ENCODE measurements around the gene ZNFX1.
"Not testable (repeated sequence)": the region's sequence is repeated elsewhere in the genome, so short reads cannot be mapped to it uniquely, and the experiment has no call there.

ZNFX1 gene

DNA sequence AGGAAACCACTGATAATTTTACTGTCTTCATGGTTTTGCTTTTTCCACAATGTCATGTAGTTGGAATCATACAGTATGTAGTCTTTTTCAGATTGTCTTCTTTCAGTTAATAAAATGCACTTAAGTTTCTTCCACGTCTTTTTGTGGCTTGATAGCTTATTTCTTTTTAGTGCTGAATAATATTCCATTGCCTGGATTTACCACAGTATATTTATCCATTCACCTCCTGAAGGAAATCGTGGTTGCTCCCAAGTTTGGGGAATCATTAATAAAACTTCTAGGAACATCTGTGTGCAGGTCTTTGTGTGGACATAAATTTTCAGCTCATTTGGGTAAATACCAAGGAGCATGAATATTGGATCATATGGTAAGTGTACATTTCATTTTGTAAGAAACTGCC, 38.8 kb upstream of the ZNFX1 start:
- no peak overlapping the region for H3K18ac ChIP-seq (ENCODE audit: low read length)
- no peak overlapping the region for H4K8ac ChIP-seq (ENCODE audit: low read depth, low read length)
- H3K27me3 ChIP-seq (ENCODE audit: insufficient read depth, low read length), result peaks cover 28% of the 10 kb centered on the region
- no peak overlapping the region for H4K91ac ChIP-seq (ENCODE audit: low read depth, low read length)
- H3K4me3 ChIP-seq (ENCODE audit: low read depth, low read length), result no peak overlapping the region
- H3K4me1 ChIP-seq (ENCODE audit: control insufficient read depth in 1 of 2, insufficient read depth in 2 of 2, low read length in 2 of 2), result peaks cover 4 to 7% of the 10 kb centered on the region in 2 experiments
- no peak overlapping the region for H2AFZ ChIP-seq (ENCODE audit: insufficient read depth, low read length, poor library complexity)
- H3K4me2 ChIP-seq (ENCODE audit: low read length), result no peak overlapping the region
- H3K14ac ChIP-seq (ENCODE audit: low read length), result no peak overlapping the region
- H3K4ac ChIP-seq (ENCODE audit: low read depth, low read length), result no peak overlapping the region
- H2AK5ac ChIP-seq (ENCODE audit: low read length), result no peak overlapping the region
- no peaks in the 10 kb centered on the region for H3K9me3 ChIP-seq (ENCODE audit: insufficient read depth, low read depth, low read length)
- H2BK120ac ChIP-seq (ENCODE audit: insufficient read depth, low read length, poor library complexity), result no peak overlapping the region
- H3K23ac ChIP-seq (ENCODE audit: low read length), result no peak overlapping the region
- no peaks in the 10 kb centered on the region for H3K79me1 ChIP-seq (ENCODE audit: low read length)
- DNase-seq, result no peak
- H2BK5ac ChIP-seq (ENCODE audit: low read depth, low read length, poor library complexity), result no peak overlapping the region
- no peak overlapping the region for H3K27ac ChIP-seq (ENCODE audit: low read depth, low read length)
- no peaks in the 10 kb centered on the region for H3K36me3 ChIP-seq (ENCODE audit: control insufficient read depth in 1 of 2, insufficient read depth in 2 of 2, low read length in 2 of 2)
- no peak overlapping the region for H3K9ac ChIP-seq (ENCODE audit: low read length)
- no CpG with 5 or more reads among the region's 2 CpGs for whole genome bisulfite sequencing (ENCODE audit: extremely low coverage, insufficient coverage, insufficient read length)
- no peak overlapping the region for H2BK12ac ChIP-seq (ENCODE audit: low read length)
- H3K79me2 ChIP-seq (ENCODE audit: control insufficient read depth, insufficient read depth, low read length, poor library complexity), result no peaks in the 10 kb centered on the region
- H4K12ac ChIP-seq (ENCODE audit: low read depth, low read length), result no peak overlapping the region

DNA sequence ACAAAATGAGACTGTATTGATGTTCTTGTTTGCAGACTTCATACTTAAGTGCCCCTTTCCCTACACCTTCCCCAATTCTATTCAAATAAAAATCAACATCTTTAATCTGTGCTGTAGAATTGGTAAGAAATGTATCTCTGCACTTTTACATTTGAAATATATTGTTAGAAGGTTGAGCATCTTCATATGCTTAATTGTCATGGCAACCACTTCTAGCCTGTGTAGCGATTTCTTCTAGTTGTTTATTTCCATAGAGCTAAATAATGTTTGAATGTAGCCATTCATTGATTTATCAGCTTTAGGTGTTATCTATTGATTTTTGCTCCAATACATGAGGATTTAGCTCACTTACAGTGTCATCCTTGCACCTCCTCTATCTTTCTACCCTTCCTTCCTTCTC, 37.7 kb upstream of the ZNFX1 start:
- Histone ChIP-seq H3K9ac (ENCODE audit: low read length) (no peak overlapping the region), H3K4ac (ENCODE audit: low read depth, low read length) (no peak overlapping the region), H2BK5ac (ENCODE audit: low read depth, low read length, poor library complexity) (no peak overlapping the region), H4K8ac (ENCODE audit: low read depth, low read length) (no peak overlapping the region), H3K4me3 (ENCODE audit: low read depth, low read length) (no peak overlapping the region), H3K23ac (ENCODE audit: low read length) (no peak overlapping the region), H2AK5ac (ENCODE audit: low read length) (no peak overlapping the region), H4K91ac (ENCODE audit: low read depth, low read length) (no peak overlapping the region), H3K9me3 (ENCODE audit: insufficient read depth, low read depth, low read length) (peaks cover under 1% of the 10 kb centered on the region), H3K27ac (ENCODE audit: low read depth, low read length) (no peak overlapping the region), H3K4me2 (ENCODE audit: low read length) (no peak overlapping the region), H3K18ac (ENCODE audit: low read length) (no peak overlapping the region), H2BK12ac (ENCODE audit: low read length) (no peak overlapping the region), H2AFZ (ENCODE audit: insufficient read depth, low read length, poor library complexity) (no peak overlapping the region), H3K27me3 (ENCODE audit: insufficient read depth, low read length) (peaks cover 28% of the 10 kb centered on the region), H3K79me1 (ENCODE audit: low read length) (no peaks in the 10 kb centered on the region), H4K12ac (ENCODE audit: low read depth, low read length) (no peak overlapping the region), H2BK120ac (ENCODE audit: insufficient read depth, low read length, poor library complexity) (no peak overlapping the region), H3K14ac (ENCODE audit: low read length) (no peak overlapping the region), H3K4me1 (ENCODE audit: control insufficient read depth in 1 of 2, insufficient read depth in 2 of 2, low read length in 2 of 2) (peaks cover 4 to 7% of the 10 kb centered on the region in 2 experiments), H3K79me2 (ENCODE audit: control insufficient read depth, insufficient read depth, low read length, poor library complexity) (no peaks in the 10 kb centered on the region), H3K36me3 (ENCODE audit: control insufficient read depth in 1 of 2, insufficient read depth in 2 of 2, low read length in 2 of 2) (no peaks in the 10 kb centered on the region)
- no CpG with 5 or more reads among the region's 1 CpG for WGBS (ENCODE audit: extremely low coverage, insufficient coverage, insufficient read length)
- DNase-seq, result no peak

DNA sequence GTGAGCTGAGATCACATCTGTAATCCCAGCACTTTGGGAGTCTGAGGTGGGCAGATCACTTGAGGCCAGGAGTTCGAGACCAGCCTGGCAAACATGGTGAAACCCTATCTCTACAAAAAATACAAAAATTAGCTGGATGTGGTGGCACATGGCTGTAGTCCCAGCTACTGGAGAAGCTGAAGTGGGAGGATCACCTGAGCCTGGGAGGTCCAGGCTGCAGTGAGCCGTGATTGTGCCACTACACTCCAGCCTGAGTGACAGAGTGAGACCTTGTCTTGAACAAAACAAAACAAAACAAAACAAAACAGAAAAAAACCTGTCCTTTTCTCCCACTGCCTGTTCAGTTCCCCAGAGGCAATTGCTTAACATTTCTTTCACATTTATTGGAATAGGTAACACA, 36.2 kb upstream of the ZNFX1 start:
- not testable (repeated sequence) for H4K12ac ChIP-seq (ENCODE audit: low read depth, low read length); H4K8ac ChIP-seq (ENCODE audit: low read depth, low read length); H3K36me3 ChIP-seq (ENCODE audit: control insufficient read depth in 1 of 2, insufficient read depth in 2 of 2, low read length in 2 of 2); H3K4me2 ChIP-seq (ENCODE audit: low read length); H3K14ac ChIP-seq (ENCODE audit: low read length); H2BK5ac ChIP-seq (ENCODE audit: low read depth, low read length, poor library complexity); H3K79me1 ChIP-seq (ENCODE audit: low read length); H3K4ac ChIP-seq (ENCODE audit: low read depth, low read length); H4K91ac ChIP-seq (ENCODE audit: low read depth, low read length); H3K4me3 ChIP-seq (ENCODE audit: low read depth, low read length); H3K4me1 ChIP-seq (ENCODE audit: control insufficient read depth in 1 of 2, insufficient read depth in 2 of 2, low read length in 2 of 2); H2AFZ ChIP-seq (ENCODE audit: insufficient read depth, low read length, poor library complexity); H2BK12ac ChIP-seq (ENCODE audit: low read length); H2AK5ac ChIP-seq (ENCODE audit: low read length); DNase-seq; H3K23ac ChIP-seq (ENCODE audit: low read length); H3K9ac ChIP-seq (ENCODE audit: low read length); H3K27ac ChIP-seq (ENCODE audit: low read depth, low read length); H3K79me2 ChIP-seq (ENCODE audit: control insufficient read depth, insufficient read depth, low read length, poor library complexity); H3K18ac ChIP-seq (ENCODE audit: low read length); H3K9me3 ChIP-seq (ENCODE audit: insufficient read depth, low read depth, low read length); H2BK120ac ChIP-seq (ENCODE audit: insufficient read depth, low read length, poor library complexity)
- WGBS (ENCODE audit: extremely low coverage, insufficient coverage, insufficient read length), result no CpG with 5 or more reads among the region's 2 CpGs
- peaks cover 20% of the 10 kb centered on the region for H3K27me3 ChIP-seq (ENCODE audit: insufficient read depth, low read length)

DNA sequence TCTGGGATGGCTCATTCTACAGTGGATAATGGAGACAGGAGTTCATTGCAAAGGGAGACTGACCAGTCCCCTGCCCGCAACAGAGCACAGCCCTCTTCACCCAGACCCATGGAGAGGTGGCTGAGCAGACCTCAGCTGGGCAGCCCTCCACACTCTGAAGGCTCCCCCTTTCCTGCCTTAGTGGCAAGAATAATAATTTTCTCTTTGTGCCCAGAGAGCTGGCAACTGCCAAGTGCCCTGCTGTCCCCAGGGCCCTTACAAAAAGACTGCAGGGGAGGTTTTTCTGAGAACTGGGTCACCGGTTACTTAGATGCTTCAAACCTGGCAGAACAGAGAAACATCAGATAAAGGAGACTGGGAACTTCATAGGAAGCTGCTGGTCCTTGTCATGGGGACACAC, 35.4 kb upstream of the ZNFX1 start:
- H4K91ac ChIP-seq (ENCODE audit: low read depth, low read length), result no peak overlapping the region
- no peak overlapping the region for H3K27ac ChIP-seq (ENCODE audit: low read depth, low read length)
- no peak overlapping the region for H3K4me2 ChIP-seq (ENCODE audit: low read length)
- no peak for DNase-seq
- no peak overlapping the region for H3K23ac ChIP-seq (ENCODE audit: low read length)
- no peak overlapping the region for H4K12ac ChIP-seq (ENCODE audit: low read depth, low read length)
- no peaks in the 10 kb centered on the region for H3K79me2 ChIP-seq (ENCODE audit: control insufficient read depth, insufficient read depth, low read length, poor library complexity)
- H3K9ac ChIP-seq (ENCODE audit: low read length), result no peak overlapping the region
- no peak overlapping the region for H2BK120ac ChIP-seq (ENCODE audit: insufficient read depth, low read length, poor library complexity)
- H4K8ac ChIP-seq (ENCODE audit: low read depth, low read length), result no peak overlapping the region
- no peak overlapping the region for H2BK5ac ChIP-seq (ENCODE audit: low read depth, low read length, poor library complexity)
- no peak overlapping the region for H2BK12ac ChIP-seq (ENCODE audit: low read length)
- H2AFZ ChIP-seq (ENCODE audit: insufficient read depth, low read length, poor library complexity), result no peak overlapping the region
- H3K9me3 ChIP-seq (ENCODE audit: insufficient read depth, low read depth, low read length), result peaks cover 1% of the 10 kb centered on the region
- peaks cover 13% of the 10 kb centered on the region for H3K27me3 ChIP-seq (ENCODE audit: insufficient read depth, low read length)
- no peak overlapping the region for H3K14ac ChIP-seq (ENCODE audit: low read length)
- no peak overlapping the region for H2AK5ac ChIP-seq (ENCODE audit: low read length)
- no CpG with 5 or more reads among the region's 2 CpGs for WGBS (ENCODE audit: extremely low coverage, insufficient coverage, insufficient read length)
- H3K4ac ChIP-seq (ENCODE audit: low read depth, low read length), result no peak overlapping the region
- no peak overlapping the region for H3K4me3 ChIP-seq (ENCODE audit: low read depth, low read length)
- no peaks in the 10 kb centered on the region for H3K79me1 ChIP-seq (ENCODE audit: low read length)
- H3K4me1 ChIP-seq (ENCODE audit: control insufficient read depth in 1 of 2, insufficient read depth in 2 of 2, low read length in 2 of 2), result peaks cover 0 to 3% of the 10 kb centered on the region in 2 experiments
- H3K18ac ChIP-seq (ENCODE audit: low read length), result no peak overlapping the region
- H3K36me3 ChIP-seq (ENCODE audit: control insufficient read depth in 1 of 2, insufficient read depth in 2 of 2, low read length in 2 of 2), result no peaks in the 10 kb centered on the region

Measured in trophoblast cell (in vitro differentiated cells and primary cell).